H1 (cell line): ENCODE results near the gene MICALL2. TPM values are rescaled to one million over a fixed set of nuclear protein-coding genes. Genes with fewer than 3 reads are reported as not detected.
"Not testable (repeated sequence)": the region's sequence is repeated elsewhere in the genome, so short reads cannot be mapped to it uniquely, and the experiment has no call there.

Source experiments
- CTCF ChIA-PET: fragments of 300-600 bp; sonication (Branson Sonifier 250); formaldehyde crosslinking; loops from one replicate; lab custom pipeline; 2021; ENCODE audit not compliant: partially characterized antibody; lab: Charles Lee
- POLR2A ChIA-PET: fragments of 300-600 bp; sonication (Branson Sonifier 250); formaldehyde crosslinking; loops from one replicate; lab custom pipeline; 2021; ENCODE audit warnings: inconsistent platforms; ENCODE audit not compliant: partially characterized antibody; lab: Charles Lee
- DNase-seq, 2 experiments: peaks; one replicate each; pipeline versions ENCODE4 v3.0.0 to v3.0.0-alpha.2; 2010 to 2022; ENCODE audit warnings: low spot score in 2 of 2, low read depth in 1 of 2, mixed read lengths in 1 of 2
- FAIRE-seq: peaks from 2 replicates; lab custom pipeline; 2011; peaks lifted over from hg19 to GRCh38; lab: Jason Lieb, UNC
- H2AFZ ChIP-seq: 2 replicates; pipeline ENCODE4 v1.8.1; 2012; ENCODE audit warnings: low read length, inconsistent platforms
- H2AK5ac ChIP-seq: 2 replicates; pipeline ENCODE4 v1.6.1; 2013; ENCODE audit warnings: low read depth, low read length
- H2BK120ac ChIP-seq: replicated peaks from 2 replicates; pipeline ENCODE3; 2013; ENCODE audit warnings: low read depth, low read length, inconsistent platforms
- H2BK12ac ChIP-seq: 2 replicates; pipeline ENCODE4 v1.6.1; 2013; ENCODE audit warnings: low read depth, low read length
- H2BK15ac ChIP-seq: 2 replicates; pipeline ENCODE4 v1.6.1; 2013; ENCODE audit warnings: low read length
- H2BK20ac ChIP-seq: 2 replicates; pipeline ENCODE4 v1.6.1; 2013; ENCODE audit warnings: low read length
- H2BK5ac ChIP-seq: 2 replicates; pipeline ENCODE4 v1.6.1; 2013; ENCODE audit warnings: low read depth, low read length
- H3K14ac ChIP-seq: 2 replicates; pipeline ENCODE4 v1.6.1; 2013; ENCODE audit warnings: inconsistent platforms; ENCODE audit not compliant: insufficient read length
- H3K18ac ChIP-seq: 2 replicates; pipeline ENCODE4 v1.6.1; 2013; ENCODE audit warnings: low read length; ENCODE audit errors: extremely low read depth
- H3K23ac ChIP-seq: 2 replicates; pipeline ENCODE4 v1.6.1; 2013; ENCODE audit warnings: inconsistent platforms; ENCODE audit not compliant: insufficient read length
- H3K23me2 ChIP-seq: 2 replicates; pipeline ENCODE4 v1.6.1; 2013; ENCODE audit warnings: low read depth, low read length
- H3K27ac ChIP-seq: 2 replicates; pipeline ENCODE4 v1.6.1; 2011; ENCODE audit warnings: low read depth, low read length, inconsistent platforms
- H3K27me3 ChIP-seq, 4 experiments: replicated peaks in 1 of 4; 1 replicate in 1 of 4; 2 replicates in 3 of 4; pipeline versions ENCODE4 v1.6.1 to v1.8.1; 2011 to 2013; ENCODE audit warnings: low read length in 3 of 4, mild to moderate bottlenecking in 3 of 4, inconsistent platforms in 2 of 4, mixed read lengths in 2 of 4, moderate library complexity in 1 of 4; ENCODE audit not compliant: control insufficient read depth in 3 of 4, insufficient read depth in 3 of 4; ENCODE audit errors: extremely low read depth in 1 of 4
- H3K36me3 ChIP-seq, 4 experiments: 2 replicates each; pipeline versions ENCODE4 v1.6.1 to v1.8.1; 2011 to 2013; ENCODE audit warnings: mild to moderate bottlenecking in 4 of 4, low read length in 3 of 4, moderate library complexity in 2 of 4, control low read depth in 1 of 4, inconsistent platforms in 1 of 4; ENCODE audit not compliant: insufficient read depth in 4 of 4, control insufficient read depth in 2 of 4
- H3K4ac ChIP-seq: replicated peaks from 2 replicates; pipeline ENCODE3; 2013; ENCODE audit warnings: low read length, low read depth, mixed read lengths, inconsistent platforms; ENCODE audit not compliant: insufficient read length
- H3K4me1 ChIP-seq, 4 experiments: replicated peaks in 1 of 4; 1 replicate in 1 of 4; 2 replicates in 3 of 4; pipeline versions ENCODE4 v1.6.1 to v1.8.1; 2011 to 2013; ENCODE audit warnings: low read length in 3 of 4, inconsistent platforms in 2 of 4, mixed read lengths in 1 of 4; ENCODE audit not compliant: insufficient read depth in 4 of 4, control insufficient read depth in 3 of 4
- H3K4me2 ChIP-seq, 2 experiments: 2 replicates each; pipeline versions ENCODE4 v1.6.1 to v1.8.1; 2011 to 2013; ENCODE audit warnings: low read depth in 2 of 2, low read length in 2 of 2, control low read depth in 1 of 2, inconsistent platforms in 1 of 2, mild to moderate bottlenecking in 1 of 2; ENCODE audit not compliant: insufficient read depth in 1 of 2
- H3K4me3 ChIP-seq, 4 experiments: fragments of 200-600, 300-600 bp in 1 of 4; sonication (generic), shearing (Covaris generic), sonication (Bioruptor Twin) in 1 of 4; 2 replicates each; pipeline versions ENCODE4 v1.5.1 to v1.8.1; 2011 to 2016; ENCODE audit warnings: low read length in 4 of 4, low read depth in 3 of 4, control low read depth in 2 of 4, inconsistent platforms in 2 of 4, mild to moderate bottlenecking in 2 of 4, mixed read lengths in 1 of 4, moderate library complexity in 1 of 4; ENCODE audit not compliant: insufficient read depth in 2 of 4; ENCODE audit errors: extremely low read depth in 1 of 4
- H3K56ac ChIP-seq: replicated peaks from 2 replicates; pipeline ENCODE3; 2013; ENCODE audit warnings: low read depth, mild to moderate bottlenecking, mixed read lengths, low read length, inconsistent platforms; ENCODE audit not compliant: insufficient read length
- H3K79me1 ChIP-seq: 2 replicates; pipeline ENCODE4 v1.6.1; 2013; ENCODE audit warnings: low read depth, low read length, control low read depth
- H3K79me2 ChIP-seq, 2 experiments: 2 replicates each; pipeline versions ENCODE4 v1.6.1 to v1.8.1; 2012 to 2013; ENCODE audit warnings: low read length in 2 of 2, mild to moderate bottlenecking in 2 of 2, inconsistent platforms in 1 of 2; ENCODE audit not compliant: insufficient read depth in 2 of 2, control insufficient read depth in 1 of 2
- H3K9ac ChIP-seq, 4 experiments: replicated peaks in 1 of 4; 1 replicate in 1 of 4; 2 replicates in 3 of 4; pipeline versions ENCODE4 v1.6.1 to v1.8.1; 2011 to 2013; ENCODE audit warnings: low read depth in 3 of 4, low read length in 3 of 4, control low read depth in 2 of 4, mild to moderate bottlenecking in 2 of 4, moderate library complexity in 2 of 4, inconsistent platforms in 1 of 4; ENCODE audit errors: extremely low read depth in 1 of 4
- H3K9me3 ChIP-seq, 2 experiments: 2 replicates each; pipeline versions ENCODE4 v1.6.1 to v1.8.1; 2012 to 2013; ENCODE audit warnings: mild to moderate bottlenecking in 2 of 2, moderate library complexity in 2 of 2, control low read depth in 1 of 2, inconsistent platforms in 1 of 2, low read depth in 1 of 2, low read length in 1 of 2, mixed read lengths in 1 of 2; ENCODE audit not compliant: insufficient read depth in 2 of 2
- H4K20me1 ChIP-seq, 2 experiments: replicated peaks in 1 of 2; 2 replicates each; pipeline versions ENCODE3 to v1.8.1; 2011 to 2013; ENCODE audit warnings: inconsistent platforms in 2 of 2, low read length in 2 of 2, mild to moderate bottlenecking in 1 of 2; ENCODE audit not compliant: insufficient read depth in 2 of 2, control insufficient read depth in 1 of 2
- H4K5ac ChIP-seq: 2 replicates; pipeline ENCODE4 v1.6.1; 2013; ENCODE audit warnings: low read length, low read depth, mixed read lengths, inconsistent platforms; ENCODE audit not compliant: insufficient read length
- H4K8ac ChIP-seq: 2 replicates; pipeline ENCODE4 v1.8.0; 2013; ENCODE audit warnings: mild to moderate bottlenecking, moderate library complexity, low read length, inconsistent platforms; ENCODE audit not compliant: insufficient read depth; ENCODE audit errors: extremely low read depth
- H4K91ac ChIP-seq: replicated peaks from 2 replicates; pipeline ENCODE3; 2013; ENCODE audit warnings: low read length, mixed read lengths, inconsistent platforms; ENCODE audit not compliant: insufficient read length
- WGBS, 2 experiments: shearing (Covaris generic) in 1 of 2; methylation state at CpG; one replicate each; pipeline versions ENCODE4 v1.1.6 to v1.1.7; 2013 to 2015; ENCODE audit warnings: low lambda C conversion rate in 2 of 2, mixed read lengths in 2 of 2, inconsistent platforms in 1 of 2, low coverage in 1 of 2, missing lambda C conversion rate in 1 of 2; ENCODE audit not compliant: insufficient replicate concordance in 2 of 2, insufficient coverage in 1 of 2, insufficient read length in 1 of 2; ENCODE audit errors: extremely low coverage in 1 of 2, missing lambda C conversion rate in 1 of 2; 5-methylcytosine and 5-hydroxymethylcytosine counted together
- polyA plus RNA-seq, 7 experiments: library from polyadenylated mRNA; depleted of rRNA in 3 of 7; stranded (reverse) in 5 of 7; unstranded in 2 of 7; fragments of >200 nt in 5 of 7; fragments of 200-250 nt in 2 of 7; gene quantifications; 1 replicate in 5 of 7; 2 replicates in 1 of 7; 4 replicates in 1 of 7; pipeline versions ENCODE4 v1.2.1 to v1.2.3, GENCODE V29; 2011 to 2013; ENCODE audit warnings: missing spikeins in 2 of 7, mixed read lengths in 2 of 7
- total RNA-seq: library from RNA; stranded (reverse); fragmentation: NEBNext Ultra II Directional; extraction: Animal tissue kit (Norgen Biotek cat#: 25700); gene quantifications from 2 replicates; pipeline ENCODE4 v1.2.1, GENCODE V29; 2021

Gene MICALL2
- total and polyA plus RNA-seq, 2 of the 8 experiments (the other 6 are each of a cell fraction or from before 2014, with no cell fraction given), result 5.3 to 8.5 TPM

GRCh38 chr7:1446026-1446425 is 13.2 kb downstream of the MICALL2 start:
- H4K8ac ChIP-seq, POLR2A ChIA-PET: not testable (repeated sequence)

More at GRCh38 chr7:1446026-1446425, 13.2 kb downstream of the MICALL2 start:
- H3K27ac ChIP-seq, H3K23me2 ChIP-seq, H3K18ac ChIP-seq, H3K4me1 ChIP-seq, H3K27me3 ChIP-seq, H3K9me3 ChIP-seq, H3K4me3 ChIP-seq, H3K14ac ChIP-seq, H2BK15ac ChIP-seq, H2BK120ac ChIP-seq, DNase-seq, FAIRE-seq, H3K56ac ChIP-seq, H2AK5ac ChIP-seq, H3K79me2 ChIP-seq, H3K79me1 ChIP-seq, H3K23ac ChIP-seq, H2BK12ac ChIP-seq, H4K91ac ChIP-seq, H2BK5ac ChIP-seq, H2AFZ ChIP-seq, H2BK20ac ChIP-seq, H4K5ac ChIP-seq, H3K4me2 ChIP-seq, H3K36me3 ChIP-seq, H3K9ac ChIP-seq, H3K4ac ChIP-seq, H4K20me1 ChIP-seq: not testable (repeated sequence)
- 62% methylated on average over 3 of the region's 5 CpGs; no CpG with 5 or more reads in 1 of the 2 experiments for WGBS, 2 experiments
- CTCF ChIA-PET, result interaction anchor here (4.9 kb wide), 1 partner anchor 28 kb away, joined by 24 read pairs; no protein-coding TSS in a partner anchor
